Stimulated activated CD4-positive, alpha-beta T cell treated with anti-CD3 and anti-CD28 coated beads, Interleukin-1b, Interleukin-23, amount 100 ng/mL, for 1 hour (primary cell): ENCODE measurements around the gene ZFYVE26.

Source experiments
- DNase-seq, 2 donors: peaks; one replicate each; pipeline ENCODE4 v3.0.0-alpha.2; 2020; ENCODE audit warnings: low read depth in 2 of 2

Gene ZFYVE26

DNA sequence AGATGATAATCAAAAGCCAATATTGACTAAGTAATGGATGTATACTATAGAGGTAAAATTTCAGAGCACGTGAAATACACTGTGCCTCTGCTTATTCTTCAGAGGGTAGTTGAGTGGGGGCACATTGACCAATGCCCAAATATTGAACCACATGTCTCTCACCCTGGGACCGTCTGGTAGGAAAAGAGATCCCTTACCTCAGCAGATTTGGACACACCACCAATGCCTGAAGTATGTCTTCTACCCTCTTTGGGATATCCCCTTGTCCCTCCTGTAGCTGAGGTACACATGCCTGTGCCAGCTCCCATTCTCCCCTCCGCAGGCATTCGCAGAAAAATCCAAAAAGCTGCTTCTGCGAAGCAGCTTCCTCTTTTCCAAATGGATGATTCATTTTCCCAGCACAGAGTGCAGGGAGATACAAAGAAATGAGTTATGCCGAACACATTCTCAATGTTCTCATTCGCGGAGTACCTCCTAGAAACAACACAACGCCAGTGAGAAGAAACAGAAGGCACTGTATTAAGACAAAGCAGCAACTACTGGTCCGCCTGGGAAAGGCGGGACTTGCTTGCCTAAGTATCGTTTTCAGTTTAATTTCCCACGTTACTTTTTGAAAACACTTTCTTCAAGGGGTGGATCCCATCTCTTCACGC lies 691 bp downstream of the ZFYVE26 start:
- no peak for DNase-seq

DNA sequence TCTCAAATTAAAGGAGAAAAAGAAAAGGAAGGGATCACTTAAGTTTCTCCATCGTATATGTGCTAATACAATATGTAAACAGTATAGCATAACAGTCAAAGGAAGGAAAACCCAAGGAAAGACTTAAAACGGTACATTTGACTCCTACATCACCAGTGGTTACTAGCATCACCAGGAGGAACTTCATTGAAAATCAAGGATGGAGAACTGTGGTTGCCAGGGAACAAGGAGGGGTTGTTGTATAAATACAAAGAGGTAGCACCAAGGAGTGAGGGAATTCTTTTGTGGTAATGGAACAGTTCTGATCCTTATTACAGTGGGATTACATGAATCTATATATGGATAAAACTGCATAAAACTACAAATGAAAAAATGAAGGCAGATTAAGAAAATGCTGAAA lies 1.6 kb downstream of the ZFYVE26 start:
- no peak for DNase-seq

DNA sequence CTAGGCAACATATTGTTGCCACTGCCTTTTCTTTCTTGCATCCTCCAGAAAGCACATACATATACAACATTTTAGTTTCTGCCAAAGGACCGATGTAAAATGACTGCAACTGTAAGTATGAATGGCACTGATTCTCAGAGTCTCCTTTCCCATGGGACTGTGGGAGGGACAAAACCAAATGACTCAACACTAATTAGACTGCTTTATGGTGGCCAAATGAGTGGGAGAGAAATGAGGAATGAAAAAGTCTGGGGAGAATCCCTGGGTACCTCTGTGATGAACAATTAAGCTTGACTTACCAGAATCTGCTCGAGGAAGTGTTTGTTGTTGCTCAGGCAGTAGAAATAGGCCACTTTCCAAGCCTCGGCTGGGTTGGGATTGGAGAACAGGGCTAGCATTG lies 10.1 kb downstream of the ZFYVE26 start:
- DNase-seq: no peak

DNA sequence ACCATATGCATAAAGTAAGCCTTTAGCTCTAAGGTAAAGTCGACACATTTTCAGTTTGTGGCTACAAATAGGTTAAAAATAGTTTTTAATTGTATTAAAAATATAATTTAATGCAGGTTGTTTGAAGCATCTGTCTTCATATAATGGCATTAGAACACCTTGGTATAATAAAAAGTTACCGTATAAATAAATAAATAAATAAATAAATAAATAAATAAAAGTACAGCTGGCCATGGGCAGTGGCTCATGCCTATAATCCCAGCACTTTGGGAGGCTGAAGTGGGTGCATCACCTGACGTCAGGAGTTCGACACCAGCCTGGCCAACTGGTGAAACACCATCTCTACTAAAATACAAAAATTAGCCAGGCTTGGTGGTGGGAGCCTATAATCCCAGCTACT lies 15.6 kb downstream of the ZFYVE26 start:
- no peak for DNase-seq

DNA sequence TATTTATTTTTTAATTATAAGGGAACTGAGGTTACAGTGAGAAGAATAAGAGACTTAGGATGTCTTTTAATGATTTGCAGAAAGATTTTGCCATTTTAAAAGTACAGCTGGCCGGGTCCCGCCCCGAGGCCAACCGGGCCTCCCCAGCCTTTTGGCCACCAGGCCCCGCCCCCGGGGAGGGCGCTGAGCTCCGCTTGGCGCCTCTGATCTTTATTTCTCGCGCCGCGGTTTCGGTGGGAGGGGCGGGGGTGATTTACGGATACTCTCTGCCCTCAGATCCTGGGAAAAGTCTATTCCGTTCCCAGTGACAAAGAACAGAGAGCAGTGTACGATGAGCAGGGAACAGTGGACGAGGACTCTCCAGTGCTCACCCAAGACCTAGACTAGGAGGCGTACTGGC lies 17.7 kb downstream of the ZFYVE26 start:
- no peak for DNase-seq

DNA sequence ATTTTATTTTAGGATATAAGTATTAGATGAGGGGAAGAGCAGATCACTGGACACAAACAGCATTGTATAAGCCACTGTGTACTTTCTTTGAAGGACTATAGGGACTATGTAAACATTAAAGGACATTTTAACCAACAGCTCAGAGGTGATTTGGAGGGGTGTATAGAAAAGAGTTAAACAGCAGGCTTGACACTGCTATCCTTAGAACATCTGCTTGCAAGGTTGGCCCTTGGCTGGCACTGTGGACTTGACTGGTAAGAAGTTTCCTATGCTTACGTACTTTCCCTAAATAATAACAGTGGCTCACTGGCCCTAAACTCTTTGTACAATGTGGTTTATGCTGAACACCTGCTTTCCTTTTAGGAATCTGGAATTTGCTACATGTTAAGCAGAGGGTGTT lies 28.7 kb downstream of the ZFYVE26 start:
- DNase-seq: no peak

DNA sequence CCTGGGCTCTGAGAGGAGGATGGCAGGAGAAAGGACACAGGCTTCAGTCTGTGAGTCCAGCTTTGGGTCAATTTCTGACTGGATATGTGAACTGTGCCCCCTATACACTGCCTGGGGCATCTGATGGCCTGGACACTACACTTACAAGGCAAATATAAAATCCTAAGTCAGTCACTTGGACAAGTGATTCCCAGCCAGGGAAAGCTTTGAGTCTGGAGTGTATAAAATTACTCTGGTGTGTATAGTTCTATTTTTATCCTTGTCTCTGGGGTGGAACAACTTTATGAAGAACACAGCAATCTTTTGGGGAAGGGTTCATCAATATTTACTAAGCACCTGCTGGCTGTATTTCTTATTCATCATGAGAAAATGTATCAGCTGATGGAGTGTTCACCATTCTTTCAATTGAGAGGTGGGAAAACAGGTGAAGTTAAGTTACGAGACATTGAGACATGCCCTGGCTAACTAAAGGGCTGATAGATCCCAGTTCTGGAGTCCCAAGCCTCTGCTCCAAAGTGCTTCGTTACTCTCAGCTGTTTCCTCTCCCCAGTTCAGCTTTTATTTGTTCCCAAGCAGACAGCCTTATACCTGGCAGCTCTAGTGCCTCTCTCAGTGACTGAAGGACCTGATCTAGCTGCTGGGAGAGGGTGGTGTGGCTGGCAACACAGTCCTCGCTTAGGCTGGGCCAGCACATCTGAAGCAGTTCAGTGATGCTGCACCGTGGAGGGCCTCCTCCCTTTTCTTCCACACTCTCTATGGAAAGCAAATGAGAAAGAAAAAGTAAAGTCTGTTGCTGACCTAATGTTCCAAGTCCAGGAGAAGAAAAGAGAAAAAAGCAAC lies 30.9 kb downstream of the ZFYVE26 start:
- DNase-seq: no peak

DNA sequence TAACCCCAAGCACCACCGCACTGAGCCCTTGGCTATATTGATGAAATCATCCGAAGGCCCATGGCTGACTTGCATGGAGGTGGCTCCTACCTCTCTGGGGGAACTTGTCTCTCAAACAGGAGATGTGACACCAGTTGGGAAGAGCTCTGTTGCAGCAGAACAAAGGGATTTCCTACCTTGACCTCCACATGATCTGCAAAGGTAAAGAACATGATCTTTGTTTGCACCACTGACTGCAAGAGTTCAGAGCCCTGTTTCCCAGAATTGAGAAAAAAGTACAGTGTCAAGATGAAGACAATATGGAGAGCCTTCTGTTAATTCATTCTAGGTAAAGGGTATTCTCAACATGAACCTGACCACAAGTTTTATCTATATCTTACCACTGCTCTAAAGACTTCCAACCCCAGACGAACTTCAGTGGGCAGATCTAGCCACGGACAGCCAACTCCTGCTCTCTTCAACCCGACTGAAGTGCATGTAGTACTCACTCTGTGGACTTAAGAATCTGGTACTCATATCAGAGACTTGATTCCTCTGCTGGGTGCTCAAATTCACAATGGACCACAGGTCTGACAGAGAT lies 32.1 kb downstream of the ZFYVE26 start:
- DNase-seq: no peak

DNA sequence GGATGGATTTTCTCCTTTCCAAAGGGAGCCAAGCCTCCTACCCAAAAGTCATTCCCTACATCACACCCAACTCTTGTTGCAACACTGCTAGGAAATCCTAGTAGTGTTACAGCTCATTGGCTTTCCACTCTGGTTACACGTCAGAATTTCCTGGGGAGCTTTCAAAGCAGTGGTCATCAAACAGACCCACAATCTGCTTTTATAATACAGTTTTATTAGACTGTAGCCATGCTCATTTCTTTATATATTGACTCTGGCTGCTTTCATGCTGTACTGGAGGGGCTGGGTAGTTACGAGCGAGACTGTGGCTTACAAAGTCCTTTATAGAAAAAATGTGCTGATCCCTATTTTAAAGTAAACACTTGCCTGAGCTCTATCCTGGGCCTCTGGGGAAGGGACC lies 34.3 kb downstream of the ZFYVE26 start:
- no peak for DNase-seq

DNA sequence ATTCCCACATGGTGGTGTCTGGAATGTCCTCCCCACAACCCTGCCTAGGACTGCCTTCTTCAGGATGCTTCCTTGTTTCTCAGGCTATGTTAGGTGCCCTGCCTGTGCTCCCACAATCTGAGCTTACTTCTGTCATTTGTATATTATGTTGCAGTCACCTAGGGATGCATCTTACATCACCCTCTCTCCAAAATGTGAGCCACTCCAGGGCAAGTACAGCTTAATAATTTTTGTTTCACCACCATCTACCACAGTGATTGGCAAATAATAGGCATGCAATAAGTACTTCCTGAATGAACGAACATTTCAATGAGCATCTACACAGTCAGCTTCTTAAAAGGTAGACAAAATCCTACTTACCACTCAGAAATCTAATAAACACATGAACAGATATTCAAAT lies 37.6 kb downstream of the ZFYVE26 start:
- no peak for DNase-seq

DNA sequence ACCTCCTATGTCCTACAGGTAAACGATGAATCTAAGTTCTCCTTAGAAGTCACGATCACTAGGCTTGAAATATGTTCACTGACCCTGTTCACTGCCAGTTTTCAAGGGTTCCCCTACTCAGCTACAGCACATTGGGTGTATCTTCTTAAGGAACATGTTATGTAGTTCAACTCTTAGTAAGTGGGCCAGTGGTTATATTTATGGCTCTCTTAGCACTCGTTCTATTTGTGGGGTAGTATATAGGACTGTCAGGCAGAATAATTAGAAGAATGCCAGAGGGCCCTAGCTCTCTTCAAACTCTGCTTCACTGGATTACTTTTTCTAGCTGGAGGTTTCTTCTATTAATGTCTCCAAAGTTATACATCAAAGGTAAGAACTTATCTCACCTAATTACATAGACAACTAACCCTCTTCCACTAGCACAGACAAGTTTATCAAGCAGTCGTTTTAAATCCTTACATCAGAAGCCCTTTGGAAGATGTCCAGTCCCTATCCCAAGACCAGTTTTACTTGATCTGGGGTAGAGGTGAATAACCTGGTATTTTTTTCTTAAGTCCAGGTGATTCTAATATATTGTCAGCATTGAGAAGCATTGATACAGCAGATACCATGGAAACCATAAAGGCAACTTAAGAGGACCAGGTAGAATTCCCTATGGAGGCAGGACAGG lies 39.6 kb downstream of the ZFYVE26 start:
- DNase-seq: no peak

DNA sequence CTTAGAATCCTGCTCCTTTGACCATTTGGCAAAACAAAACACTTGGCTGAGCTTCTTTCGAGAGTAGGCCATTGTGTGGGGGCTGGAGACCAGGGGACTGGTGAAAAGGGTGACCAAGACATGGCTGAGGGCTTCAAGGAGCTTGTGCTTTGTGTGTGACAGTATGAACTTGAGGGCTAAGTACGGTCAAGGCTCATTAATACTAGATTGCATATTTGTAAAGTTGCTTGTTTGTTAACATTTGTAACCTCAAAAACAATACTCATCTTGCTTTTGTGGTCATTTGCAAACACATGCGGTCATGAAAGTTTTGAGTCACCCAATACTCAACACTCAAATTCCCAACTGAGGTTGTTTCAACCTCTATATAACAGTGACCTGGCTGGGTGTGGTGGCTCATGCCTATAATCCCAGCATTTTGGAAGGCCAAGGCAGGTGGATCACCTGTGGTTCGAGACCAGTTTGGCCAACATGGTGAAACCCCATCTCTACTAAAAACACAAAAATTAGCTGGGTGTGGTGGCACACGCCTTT lies 42.5 kb downstream of the ZFYVE26 start:
- DNase-seq: no peak

DNA sequence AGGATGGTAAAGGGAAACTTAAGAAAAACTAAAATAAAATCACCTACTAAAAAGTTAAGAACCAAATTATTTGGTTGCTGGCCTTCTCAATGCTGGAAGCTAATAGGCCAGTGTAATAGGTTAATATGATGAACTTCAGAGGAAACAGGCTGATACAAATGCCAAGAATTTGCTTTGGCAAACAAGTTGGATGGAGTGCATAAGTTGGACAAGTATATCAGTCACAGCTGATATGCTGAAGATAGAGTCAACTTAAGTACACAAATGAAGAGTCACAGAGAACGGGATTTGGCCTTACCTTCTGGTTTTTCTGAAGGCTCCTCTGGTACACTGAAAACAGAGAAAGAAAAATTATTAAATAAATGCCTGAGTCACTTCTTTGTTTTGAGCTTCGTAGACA lies 48.2 kb downstream of the ZFYVE26 start:
- no peak for DNase-seq

DNA sequence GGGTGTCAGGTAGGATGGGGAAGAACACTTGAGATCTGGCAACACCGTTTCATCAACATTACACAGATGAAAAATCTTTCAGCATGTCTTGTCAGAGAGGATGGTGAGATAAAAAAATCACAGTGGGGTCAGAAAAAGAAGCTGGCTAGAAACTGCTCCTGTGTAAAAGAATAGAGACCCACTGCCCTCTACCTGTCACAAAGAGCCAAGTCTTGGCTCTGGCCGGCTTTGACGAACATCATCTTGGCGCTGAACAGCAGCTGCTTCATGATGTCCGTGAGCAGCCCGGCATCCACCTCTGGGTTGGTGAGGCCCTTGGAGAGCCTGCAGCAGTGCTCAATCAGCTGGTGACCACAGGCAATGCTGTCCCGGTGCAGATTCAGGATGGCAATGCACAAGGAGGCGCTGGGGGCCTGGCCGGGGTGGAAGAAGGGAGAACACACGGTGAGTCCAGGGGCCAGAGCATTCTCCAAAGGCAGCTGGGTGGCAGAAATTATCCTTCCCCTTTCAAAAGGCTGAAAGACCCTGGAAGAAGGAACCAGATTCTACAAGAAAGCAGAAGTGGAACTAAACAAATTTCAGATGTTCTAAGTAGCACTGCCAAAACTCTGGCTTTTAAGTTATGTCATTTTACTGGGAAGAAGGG lies 50.2 kb downstream of the ZFYVE26 start:
- no peak for DNase-seq

DNA sequence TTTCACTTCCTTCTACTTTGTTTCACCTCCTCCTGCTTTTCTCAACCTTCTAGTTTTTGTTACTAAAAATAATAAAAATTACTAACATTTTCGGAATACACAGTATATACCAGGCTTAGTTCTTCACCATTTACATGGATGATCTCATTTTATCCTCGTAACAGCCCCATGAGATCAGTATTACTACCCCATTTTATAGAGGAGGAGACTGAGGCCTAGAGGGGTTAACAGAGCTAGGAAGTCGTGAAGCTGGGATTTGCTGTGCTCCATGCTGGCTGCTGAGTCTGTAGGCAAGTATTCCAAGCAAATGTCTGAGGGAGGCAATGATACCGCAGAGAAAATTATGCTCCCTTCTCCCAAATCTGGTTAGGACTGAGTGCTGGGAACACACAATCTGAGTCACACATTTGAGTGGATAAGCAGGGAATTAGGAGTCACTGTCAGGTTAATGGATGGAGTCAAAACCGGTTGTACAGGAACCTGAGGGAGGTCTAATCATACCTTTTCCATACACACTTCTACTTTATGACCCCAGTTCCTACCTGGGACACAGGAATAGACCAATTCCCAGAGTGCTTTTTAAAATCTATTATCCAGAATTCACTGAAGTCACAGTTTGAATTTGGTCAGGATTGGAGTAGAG lies 51.1 kb downstream of the ZFYVE26 start:
- DNase-seq: no peak

DNA sequence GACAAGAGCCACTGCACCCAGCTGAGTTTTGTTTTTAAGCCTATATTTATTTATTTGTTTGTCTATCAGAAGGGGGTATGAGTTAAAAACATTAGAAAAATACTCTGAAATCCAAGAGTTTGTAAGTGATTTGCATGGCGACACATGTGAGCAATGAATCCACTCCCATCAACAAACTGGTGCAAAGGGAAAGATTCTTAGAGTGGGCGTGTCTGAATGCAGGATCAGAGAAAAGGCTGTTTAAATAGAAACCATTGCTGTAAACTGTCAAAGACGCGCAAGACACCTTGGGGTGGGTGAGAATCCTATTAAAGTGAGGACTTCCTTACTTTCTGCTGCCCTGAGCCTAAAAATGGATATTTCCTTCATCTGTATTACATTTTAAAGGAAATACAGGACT lies 51.9 kb downstream of the ZFYVE26 start:
- DNase-seq: no peak

DNA sequence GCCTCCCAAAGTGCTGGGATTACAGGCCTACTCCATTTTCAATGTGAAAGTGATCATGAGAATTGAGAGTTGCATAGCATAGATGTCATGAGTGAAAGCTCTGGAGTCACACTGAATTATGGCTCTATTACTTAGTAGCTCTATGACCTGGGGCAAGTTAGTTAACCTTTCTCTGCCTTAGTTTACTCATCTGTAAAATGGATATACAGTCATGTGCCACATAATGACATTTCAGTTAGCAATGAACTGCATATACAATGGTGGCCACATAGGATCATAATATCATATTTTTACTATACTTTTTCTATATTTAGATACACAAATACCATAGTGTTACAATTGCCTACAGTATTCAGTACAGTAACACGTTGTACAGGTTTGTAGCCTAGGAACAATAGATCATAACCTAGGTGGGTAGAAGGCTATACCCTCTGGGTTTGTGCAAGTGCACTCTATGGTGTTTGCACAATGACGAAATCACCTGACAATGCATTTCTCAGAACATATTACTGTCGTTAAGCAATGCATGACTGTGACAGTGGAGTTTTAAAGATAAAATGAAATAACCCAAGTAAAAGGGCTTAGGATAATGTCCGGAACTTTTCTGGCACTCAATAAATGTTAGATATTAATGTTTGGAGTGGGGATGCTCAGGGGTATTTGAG lies 53.1 kb downstream of the ZFYVE26 start:
- DNase-seq: no peak

DNA sequence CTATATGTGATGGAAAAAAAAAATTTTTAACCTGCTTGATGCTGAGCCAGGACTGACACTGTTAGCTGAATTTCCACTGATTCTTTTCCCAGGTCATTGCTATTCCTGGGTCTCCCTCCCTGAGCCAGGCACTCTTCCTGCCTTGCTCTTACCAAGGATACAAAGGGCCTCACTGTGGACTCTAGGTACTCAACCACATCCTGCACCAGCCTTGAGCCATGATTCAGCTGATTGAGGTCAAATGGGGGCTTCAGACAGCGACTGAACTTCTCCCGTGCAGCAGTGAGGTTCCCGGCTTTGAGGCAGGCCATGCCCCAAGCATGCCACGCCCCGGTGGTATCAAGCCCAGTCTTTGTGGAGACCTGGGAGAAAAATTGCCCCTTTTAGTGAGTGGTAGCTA lies 54.3 kb downstream of the ZFYVE26 start:
- no peak for DNase-seq

DNA sequence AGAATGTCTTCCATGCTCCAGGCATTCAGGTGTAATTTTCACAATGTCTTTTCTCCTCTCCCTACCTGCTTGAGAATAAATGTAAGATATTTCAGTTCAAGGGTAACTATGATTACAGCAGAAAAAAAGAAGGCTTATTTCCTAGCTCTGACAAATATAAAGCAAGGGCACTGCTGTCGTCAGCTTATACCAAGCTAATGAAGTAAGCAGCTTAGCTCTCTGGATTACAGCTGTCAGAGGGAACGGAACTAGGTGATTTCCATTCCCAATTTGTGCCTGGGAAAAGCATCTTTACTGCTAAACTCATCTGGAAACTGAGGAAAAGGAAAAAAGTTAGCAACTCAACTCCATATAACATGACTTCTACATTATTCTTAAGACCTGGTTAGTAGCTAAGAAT lies 56.5 kb downstream of the ZFYVE26 start:
- DNase-seq: no peak

DNA sequence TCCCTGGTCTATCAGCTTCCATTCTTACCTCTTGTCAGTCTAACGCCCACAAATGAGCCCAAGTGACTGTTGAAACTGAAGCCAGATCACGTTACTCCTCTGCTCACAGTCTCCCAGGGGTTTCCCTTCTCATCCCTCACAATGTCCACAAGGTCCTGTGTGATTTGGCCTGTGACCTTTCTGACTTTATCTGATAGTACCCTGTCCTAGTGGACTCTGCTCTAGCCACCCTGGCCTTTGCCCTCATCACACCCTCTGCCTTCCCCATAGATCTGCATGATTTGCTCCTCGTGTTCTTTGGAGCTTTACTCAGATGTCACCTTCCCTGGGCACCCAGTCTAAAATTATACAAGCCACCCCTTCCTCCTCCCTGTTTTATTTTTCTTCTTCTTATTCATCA lies 59.2 kb downstream of the ZFYVE26 start:
- no peak for DNase-seq

DNA sequence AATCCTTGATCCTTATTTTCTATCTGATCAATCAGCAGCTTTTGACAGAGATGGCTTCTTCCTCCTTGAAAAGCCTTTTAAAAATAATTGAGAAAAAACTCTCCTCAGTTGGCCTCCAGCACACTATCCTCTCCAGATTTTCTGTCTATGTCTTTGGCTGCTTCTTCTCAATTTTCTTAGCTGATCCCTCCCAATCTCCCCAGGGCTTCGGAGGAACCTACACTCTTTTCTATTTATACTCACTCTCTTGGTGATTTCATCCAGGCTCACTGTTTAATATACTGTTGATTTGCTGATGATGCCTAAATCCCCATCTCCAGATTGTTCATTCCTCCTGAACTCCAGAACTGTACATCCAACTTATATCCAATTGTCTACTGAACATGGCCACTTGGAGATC lies 59.9 kb downstream of the ZFYVE26 start:
- DNase-seq: no peak
